T-helper 2 cell treated with Interferon-gamma antibody and Interleukin-4, amounts not matched to agents 5 μg/mL and 100 μg/mL, for 36 hours (primary cell): ENCODE results near the gene NCOA4.

Experiments used
- DNase-seq: peaks from one replicate; pipeline ENCODE4 v3.0.0; 2021; ENCODE audit warnings: low spot score
- H3K27ac Mint-ChIP-seq: one replicate; pipeline ENCODE4 v1.8.0; 2021; ENCODE audit warnings: mild to moderate bottlenecking, mixed read lengths
- H3K27me3 Mint-ChIP-seq: one replicate; pipeline ENCODE4 v1.8.0; 2021; ENCODE audit warnings: low read depth, mixed read lengths
- H3K36me3 Mint-ChIP-seq: one replicate; pipeline ENCODE4 v1.8.0; 2021; ENCODE audit warnings: low read depth, mixed read lengths
- H3K4me1 Mint-ChIP-seq: one replicate; pipeline ENCODE4 v1.8.0; 2021; ENCODE audit warnings: low read depth, mixed read lengths
- H3K4me3 Mint-ChIP-seq: one replicate; pipeline ENCODE4 v1.8.0; 2022; ENCODE audit warnings: mild to moderate bottlenecking, moderate library complexity, mixed read lengths
- H3K9me3 Mint-ChIP-seq: one replicate; pipeline ENCODE4 v1.8.0; 2021; ENCODE audit warnings: mixed read lengths

Gene NCOA4

DNA sequence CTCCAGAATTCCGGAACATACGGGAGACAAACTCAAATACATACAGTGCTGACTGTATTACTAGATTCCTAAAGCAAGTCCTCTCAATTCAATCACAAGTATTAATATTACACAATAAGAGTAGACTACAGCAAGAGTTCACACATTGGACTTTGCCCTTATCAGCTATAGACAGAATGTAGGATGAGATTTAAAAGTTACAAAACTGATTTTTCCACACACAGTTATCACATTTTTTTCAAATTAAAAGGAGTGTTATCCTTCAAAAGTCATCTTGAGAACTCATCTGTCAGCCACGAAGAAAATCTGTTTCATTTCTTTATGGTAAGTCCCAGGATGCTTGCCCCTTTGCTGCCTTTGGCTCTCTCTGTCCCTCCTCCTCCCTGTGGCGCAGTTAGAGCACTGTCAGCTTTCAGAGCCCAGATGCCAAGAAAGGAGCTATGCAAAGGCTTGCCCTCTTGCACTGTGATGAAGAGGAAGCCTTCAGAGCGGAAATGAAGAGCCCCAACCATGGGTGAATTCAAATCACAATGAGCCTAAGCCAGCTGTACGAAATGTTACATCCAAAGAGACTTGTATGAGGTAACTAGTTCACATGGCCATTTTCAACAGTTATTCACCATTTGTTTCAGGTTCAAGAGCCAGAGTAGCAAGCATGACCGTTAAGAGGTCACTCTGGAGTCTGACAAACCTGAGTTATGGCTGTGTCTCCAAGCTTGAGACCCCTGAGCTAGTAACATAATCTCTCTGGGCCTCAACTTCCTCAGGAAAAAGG is 10.7 kb downstream of the NCOA4 start:
- DNase-seq: no peak
- Mint-ChIP-seq H3K36me3 (peaks cover 24% of the 10 kb centered on the region), H3K4me1 (peaks cover 49% of the 10 kb centered on the region), H3K9me3 (no peaks in the 10 kb centered on the region), H3K27me3 (no peaks in the 10 kb centered on the region), H3K4me3 (peak overlapping the region; percentile 4), H3K27ac (no peak overlapping the region)

DNA sequence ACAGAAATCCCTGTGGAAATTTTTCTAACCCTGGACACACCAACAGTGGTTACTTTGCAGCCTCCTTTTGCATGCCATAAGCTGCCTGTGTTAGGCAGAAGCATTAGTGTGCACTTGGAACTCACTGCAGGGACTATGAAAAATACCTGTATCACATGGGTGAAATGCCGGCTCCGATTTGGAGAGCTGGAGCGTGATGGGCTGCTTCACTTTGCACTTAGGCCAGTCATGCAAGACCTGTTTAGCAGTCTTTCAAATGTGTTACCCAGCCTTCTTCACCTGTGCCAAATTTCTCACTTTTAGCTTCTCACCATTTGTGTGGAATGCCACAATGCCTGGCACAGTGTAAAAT is 11.3 kb downstream of the NCOA4 start:
- Mint-ChIP-seq H3K27ac (no peak overlapping the region), H3K4me3 (no peak overlapping the region), H3K9me3 (no peaks in the 10 kb centered on the region), H3K4me1 (peaks cover 43% of the 10 kb centered on the region), H3K36me3 (peaks cover 30% of the 10 kb centered on the region), H3K27me3 (no peaks in the 10 kb centered on the region)
- no peak for DNase-seq

DNA sequence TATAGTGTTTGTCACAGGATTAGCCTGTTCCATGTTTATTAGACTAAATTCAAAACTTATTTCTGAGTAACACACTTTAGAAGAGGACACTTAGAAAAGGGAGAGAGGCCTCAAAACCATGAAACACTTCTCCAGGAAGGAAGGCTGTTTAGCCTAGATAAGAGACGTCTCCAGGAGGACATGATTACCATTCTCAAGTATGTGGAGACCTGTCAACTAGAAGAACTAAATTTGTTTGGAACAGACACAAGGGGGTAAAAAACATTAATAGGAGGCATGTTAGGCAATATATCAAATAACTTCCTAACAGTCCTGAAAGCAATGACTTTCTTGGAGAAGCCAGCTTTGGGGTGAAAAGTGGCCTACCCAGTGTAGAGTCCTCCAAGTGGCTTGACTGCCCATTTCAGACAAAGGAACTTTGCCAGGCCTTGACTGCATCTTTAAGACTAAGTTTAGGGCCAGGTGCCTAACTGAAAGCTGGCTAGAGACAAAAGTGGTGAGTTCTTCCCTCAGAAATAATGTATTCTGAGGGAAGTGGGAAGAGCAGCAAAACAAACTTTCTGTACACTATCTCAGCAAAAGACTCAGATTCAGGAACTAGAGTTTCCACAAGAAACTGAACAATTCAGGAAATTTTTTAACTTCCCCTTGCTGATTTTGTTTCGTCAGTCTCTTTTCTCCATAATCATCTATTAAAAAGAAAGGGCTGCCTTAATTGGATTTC is 11.8 kb downstream of the NCOA4 start:
- Mint-ChIP-seq H3K9me3 (no peaks in the 10 kb centered on the region), H3K4me3 (no peak overlapping the region)

DNA sequence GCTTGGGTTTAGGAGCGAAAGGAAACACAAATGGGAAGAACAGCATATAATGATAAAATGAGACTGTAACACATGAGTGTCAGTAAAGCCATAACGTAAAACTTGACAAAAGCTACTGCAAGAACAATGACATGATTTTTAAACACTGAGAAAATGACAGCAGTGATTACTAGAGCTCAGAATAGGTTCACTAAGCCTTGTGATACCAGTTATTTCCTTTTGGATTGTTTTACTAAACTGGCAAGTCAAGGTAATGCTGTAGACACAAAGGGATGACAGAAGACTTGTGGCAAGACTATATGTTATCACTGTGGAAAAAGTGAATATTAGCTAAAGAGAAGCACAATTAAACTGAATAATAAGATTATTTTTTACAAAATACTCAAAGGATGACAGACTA is 12.7 kb downstream of the NCOA4 start:
- no peak overlapping the region for H3K27ac Mint-ChIP-seq
- no peaks in the 10 kb centered on the region for H3K9me3 Mint-ChIP-seq
- H3K4me3 Mint-ChIP-seq: no peak overlapping the region
- H3K36me3 Mint-ChIP-seq: peaks cover 34% of the 10 kb centered on the region
- no peaks in the 10 kb centered on the region for H3K27me3 Mint-ChIP-seq
- peaks cover 36% of the 10 kb centered on the region for H3K4me1 Mint-ChIP-seq
- DNase-seq: no peak

More for the DNA sequence above, 11.8 kb downstream of the NCOA4 start:
- H3K36me3 Mint-ChIP-seq: peaks cover 30% of the 10 kb centered on the region
- H3K27ac Mint-ChIP-seq: no peak overlapping the region
- no peak for DNase-seq
- no peaks in the 10 kb centered on the region for H3K27me3 Mint-ChIP-seq
- peaks cover 38% of the 10 kb centered on the region for H3K4me1 Mint-ChIP-seq

DNA sequence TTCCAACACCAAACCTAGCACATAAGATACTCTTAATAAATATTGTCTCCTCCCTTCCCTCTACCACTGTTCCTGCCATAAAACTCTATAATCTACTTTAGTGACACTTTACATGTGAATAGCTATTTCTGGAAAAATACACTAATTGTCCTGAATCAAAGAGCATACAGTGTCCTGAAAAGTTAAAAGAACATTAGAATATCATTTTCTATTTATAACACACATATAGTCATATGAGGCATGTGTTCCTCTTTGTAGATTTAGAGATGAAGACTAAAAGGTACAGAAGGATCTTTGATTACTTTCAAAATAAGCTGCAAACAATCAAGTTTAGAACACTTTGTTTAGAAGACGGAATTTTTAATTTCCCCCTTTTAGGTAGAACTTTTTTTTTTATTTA is 13.6 kb downstream of the NCOA4 start:
- Mint-ChIP-seq H3K27me3 (no peaks in the 10 kb centered on the region), H3K4me1 (peaks cover 29% of the 10 kb centered on the region), H3K4me3 (no peak overlapping the region), H3K36me3 (peaks cover 36% of the 10 kb centered on the region), H3K27ac (peak overlapping the region; percentile 53), H3K9me3 (no peaks in the 10 kb centered on the region)
- no peak for DNase-seq

DNA sequence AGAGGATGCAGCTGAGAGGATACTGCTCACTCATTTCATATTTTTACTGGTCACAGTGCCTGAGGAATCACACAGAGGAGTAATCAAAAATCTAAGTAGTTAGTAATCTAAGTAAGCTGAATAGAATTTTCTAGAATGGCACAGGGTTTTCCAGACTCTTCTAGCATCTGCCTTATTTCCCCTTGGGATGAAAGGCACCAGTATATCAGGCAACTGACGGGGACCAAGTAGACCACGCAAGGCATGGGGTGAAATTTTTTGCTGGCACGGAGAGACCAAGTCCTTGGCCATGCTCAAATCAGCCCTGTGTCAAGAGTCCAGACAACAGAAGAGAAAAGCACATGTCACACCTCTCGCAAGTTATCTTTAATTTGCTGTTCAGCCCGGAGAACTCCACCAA is 14.2 kb downstream of the NCOA4 start:
- no peaks in the 10 kb centered on the region for H3K27me3 Mint-ChIP-seq
- H3K27ac Mint-ChIP-seq: no peak overlapping the region
- H3K4me3 Mint-ChIP-seq: no peak overlapping the region
- peaks cover 28% of the 10 kb centered on the region for H3K4me1 Mint-ChIP-seq
- no peak for DNase-seq
- H3K36me3 Mint-ChIP-seq: peaks cover 40% of the 10 kb centered on the region
- no peaks in the 10 kb centered on the region for H3K9me3 Mint-ChIP-seq

DNA sequence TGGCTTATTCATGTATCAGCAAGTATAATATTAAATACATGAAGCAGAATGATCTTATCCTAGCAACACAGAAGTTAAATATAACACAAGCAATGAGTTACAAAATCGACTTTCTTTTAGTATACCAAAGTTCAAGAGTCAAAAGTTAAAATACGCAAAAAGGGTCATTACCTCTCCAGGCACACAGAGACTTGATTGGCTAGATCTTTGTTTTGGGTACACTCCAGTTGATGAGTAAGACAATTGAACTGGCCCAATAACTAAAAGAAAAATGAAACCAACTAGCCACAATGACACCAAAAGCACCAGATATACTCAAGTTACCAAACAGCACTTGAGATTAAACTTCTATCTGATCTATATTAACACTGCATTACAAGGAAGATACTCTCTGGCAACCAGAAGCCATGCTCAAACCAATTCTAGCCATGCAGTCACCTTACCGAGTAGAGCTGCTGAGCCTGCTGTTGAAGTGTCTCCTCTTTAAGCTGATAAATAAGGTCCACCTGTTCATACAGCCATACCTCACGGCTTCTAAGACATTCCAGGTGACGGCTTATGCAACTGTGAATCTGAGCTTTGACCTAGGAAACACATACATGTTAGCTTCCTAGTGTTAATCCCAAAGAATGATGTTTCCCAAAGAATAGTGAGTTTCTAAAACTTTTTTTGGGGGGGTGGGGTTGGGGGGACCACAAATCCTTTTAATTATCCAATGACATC is 15.6 kb downstream of the NCOA4 start:
- Mint-ChIP-seq H3K4me3 (no peak overlapping the region), H3K27ac (no peak overlapping the region), H3K4me1 (peaks cover 18% of the 10 kb centered on the region), H3K27me3 (no peaks in the 10 kb centered on the region), H3K9me3 (no peaks in the 10 kb centered on the region), H3K36me3 (peaks cover 48% of the 10 kb centered on the region)
- DNase-seq: no peak

DNA sequence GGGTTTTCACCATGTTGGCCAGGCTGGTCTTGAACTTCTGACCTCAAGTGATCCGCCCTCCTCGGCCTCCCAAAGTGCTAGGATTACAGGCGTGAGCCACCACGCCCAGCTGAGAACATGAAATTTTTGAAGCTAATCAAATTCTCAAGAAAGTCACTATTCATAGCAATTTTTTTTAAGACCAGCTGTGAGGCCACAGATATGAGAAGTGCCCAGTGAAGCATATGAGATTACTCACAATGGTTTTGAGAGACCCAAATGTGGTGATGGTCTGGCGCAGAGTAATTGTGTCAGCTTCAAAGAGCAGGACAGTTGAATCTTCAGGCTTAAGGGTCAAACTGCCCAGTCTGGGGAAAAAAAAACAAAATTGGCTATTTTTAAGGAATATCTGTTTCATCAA is 16.2 kb downstream of the NCOA4 start:
- DNase-seq: no peak

DNA sequence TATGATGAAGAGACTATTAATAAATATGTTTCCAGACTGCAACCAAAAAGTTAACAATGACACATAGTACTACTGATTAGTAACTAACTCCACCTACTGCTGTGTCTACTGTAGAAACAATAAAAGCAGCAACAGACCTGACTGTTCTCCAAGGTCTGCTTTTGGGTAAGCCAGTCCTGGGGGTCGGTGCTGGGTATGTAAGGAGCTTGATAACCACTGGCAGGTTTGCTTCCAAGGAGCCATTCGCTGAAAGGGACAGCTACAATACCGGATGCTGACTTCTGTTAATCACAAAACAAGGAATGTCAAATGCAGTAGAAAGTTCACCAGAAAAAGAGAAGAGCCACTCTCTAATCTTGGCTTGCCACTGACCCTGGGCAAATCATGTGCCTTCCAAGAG is 17.7 kb downstream of the NCOA4 start:
- Mint-ChIP-seq H3K27me3 (no peaks in the 10 kb centered on the region), H3K4me1 (peaks cover 7% of the 10 kb centered on the region), H3K4me3 (no peak overlapping the region), H3K36me3 (peaks cover 57% of the 10 kb centered on the region), H3K9me3 (no peaks in the 10 kb centered on the region), H3K27ac (no peak overlapping the region)
- DNase-seq: no peak

More for the DNA sequence above, 16.2 kb downstream of the NCOA4 start:
- Mint-ChIP-seq H3K27me3 (no peaks in the 10 kb centered on the region), H3K9me3 (no peaks in the 10 kb centered on the region), H3K4me3 (no peak overlapping the region), H3K4me1 (peaks cover 12% of the 10 kb centered on the region), H3K36me3 (peaks cover 47% of the 10 kb centered on the region), H3K27ac (no peak overlapping the region)

DNA sequence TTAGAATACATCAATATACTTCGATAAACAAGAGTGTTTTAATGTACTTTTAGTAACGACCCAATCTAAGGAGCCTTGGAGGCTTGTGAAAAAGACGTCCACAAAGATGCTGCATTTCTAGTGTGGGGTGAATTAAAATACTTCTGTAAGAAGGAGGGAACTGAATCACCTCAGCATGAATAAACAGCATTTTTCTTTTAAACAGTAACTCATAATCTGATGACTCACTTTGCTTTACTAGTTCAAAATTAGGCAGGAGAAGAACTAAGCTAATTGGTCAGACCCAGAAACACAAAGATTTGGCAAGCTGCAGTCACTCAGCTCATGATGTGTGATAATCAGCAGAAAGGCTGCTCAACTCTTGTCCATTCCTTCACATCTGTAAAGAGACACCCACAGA is 24.2 kb downstream of the NCOA4 start:
- H3K36me3 Mint-ChIP-seq: peaks cover 63% of the 10 kb centered on the region
- H3K4me1 Mint-ChIP-seq: peaks cover 1% of the 10 kb centered on the region
- no peaks in the 10 kb centered on the region for H3K9me3 Mint-ChIP-seq
- DNase-seq: no peak
- H3K27ac Mint-ChIP-seq: no peak overlapping the region
- no peak overlapping the region for H3K4me3 Mint-ChIP-seq
- no peaks in the 10 kb centered on the region for H3K27me3 Mint-ChIP-seq

DNA sequence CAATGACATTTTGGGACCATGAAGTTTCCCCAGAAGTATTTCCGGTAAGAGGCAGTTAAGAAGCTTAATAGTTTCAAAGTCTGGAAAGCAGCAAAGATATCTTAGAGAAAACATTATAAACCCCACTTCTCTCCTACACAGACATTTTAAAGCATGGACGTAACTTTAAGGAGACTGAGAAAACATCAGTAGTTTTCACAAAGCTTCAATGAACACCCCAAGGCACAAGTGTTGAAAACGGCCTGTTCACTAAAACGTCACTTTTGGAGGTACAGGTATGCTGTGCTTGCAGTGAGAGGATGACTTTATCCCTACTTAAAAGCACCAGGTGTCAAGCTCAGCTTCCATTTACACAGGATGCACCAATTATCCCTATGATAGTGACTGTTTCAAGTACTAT is 25.0 kb downstream of the NCOA4 start:
- Mint-ChIP-seq H3K27me3 (no peaks in the 10 kb centered on the region), H3K27ac (no peak overlapping the region), H3K9me3 (no peaks in the 10 kb centered on the region), H3K36me3 (peaks cover 64% of the 10 kb centered on the region), H3K4me1 (peaks cover 1% of the 10 kb centered on the region), H3K4me3 (no peak overlapping the region)
- no peak for DNase-seq

DNA sequence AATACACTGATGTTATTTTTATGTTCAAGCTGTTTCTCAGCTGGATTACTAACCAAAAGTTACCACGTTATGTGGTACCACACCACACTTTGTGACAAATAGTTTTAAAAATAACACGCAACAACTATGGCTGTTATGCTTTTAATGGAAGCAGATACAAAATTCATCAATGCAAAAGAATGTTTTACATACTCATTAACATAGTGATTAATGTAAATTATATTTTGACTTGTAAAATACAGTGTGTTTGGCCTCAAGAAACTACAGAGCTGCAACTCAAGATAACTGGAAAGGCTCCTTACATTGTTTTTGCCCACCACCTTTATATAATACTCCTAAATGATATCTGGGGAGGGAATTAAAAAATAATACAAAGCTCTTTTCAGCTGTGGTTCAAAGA is 25.5 kb downstream of the NCOA4 start:
- Mint-ChIP-seq H3K27me3 (no peaks in the 10 kb centered on the region), H3K9me3 (no peaks in the 10 kb centered on the region), H3K27ac (no peak overlapping the region), H3K4me3 (no peak overlapping the region), H3K36me3 (peaks cover 65% of the 10 kb centered on the region), H3K4me1 (peaks cover 1% of the 10 kb centered on the region)
- DNase-seq: no peak

DNA sequence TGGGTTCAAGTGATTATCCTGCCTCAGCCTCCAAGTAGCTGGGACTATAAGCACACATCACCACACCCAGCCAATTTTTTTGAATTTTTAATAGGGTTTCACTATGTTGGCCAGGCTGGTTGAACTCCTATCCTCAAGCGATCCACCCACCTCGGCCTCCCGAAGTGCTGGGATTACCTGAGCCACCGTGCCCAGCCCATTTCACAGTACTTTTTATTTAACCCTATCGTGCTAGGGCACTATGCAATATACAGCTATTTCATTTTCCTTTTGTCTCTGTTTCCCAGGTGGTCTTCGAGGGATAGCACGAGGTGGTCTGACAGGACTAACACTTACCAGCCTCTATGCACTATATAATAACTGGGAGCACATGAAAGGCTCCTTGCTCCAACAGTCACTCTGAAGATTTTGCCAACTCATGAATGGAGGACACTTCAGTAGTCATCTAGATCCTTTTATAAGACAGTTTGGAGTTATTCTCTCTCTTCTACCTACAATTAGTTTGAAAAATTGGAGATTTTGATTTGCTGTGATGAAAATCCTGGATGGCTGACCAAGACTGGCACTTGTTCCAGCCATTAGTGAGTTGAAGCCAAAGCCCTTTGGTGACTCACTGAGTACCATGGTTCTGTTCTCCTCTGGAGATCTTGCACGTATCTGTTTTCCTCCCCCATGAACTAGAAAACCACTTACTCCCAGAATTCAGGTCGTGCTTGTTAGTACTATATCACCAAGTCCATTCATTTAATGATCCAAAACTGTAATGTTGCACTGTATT is 27.3 kb downstream of the NCOA4 start:
- DNase-seq: no peak
- no peaks in the 10 kb centered on the region for H3K27me3 Mint-ChIP-seq
- H3K27ac Mint-ChIP-seq: no peak overlapping the region
- H3K36me3 Mint-ChIP-seq: peaks cover 71% of the 10 kb centered on the region
- no peaks in the 10 kb centered on the region for H3K9me3 Mint-ChIP-seq
- no peak overlapping the region for H3K4me3 Mint-ChIP-seq
- H3K4me1 Mint-ChIP-seq: no peaks in the 10 kb centered on the region
